RWPE1 (cell line): ENCODE data around the gene CDR2.
A peak's percentile ranks its signal among the peaks of the same experiment; 100 is the strongest.

ENCODE experiments used
- CTCF ChIA-PET: fragments of 350-600 bp; sonication (Branson Sonifier 250); formaldehyde crosslinking; extraction: SDS; loops from one replicate; lab custom pipeline; 2021; lab: Yijun Ruan, JAX
- POLR2A ChIA-PET: fragments of 400-600 bp; formaldehyde crosslinking; extraction: SDS; loops from one replicate; lab custom pipeline; 2020; ENCODE audit warnings: antibody characterized with exemption; ENCODE audit not compliant: low non-redundant PET; lab: Yijun Ruan, JAX
- DNase-seq: peaks from one replicate; pipeline ENCODE4 v3.0.0; 2012; ENCODE audit warnings: low spot score
- H3K27ac ChIP-seq: fragments of 450-650 bp; 2 replicates; pipeline ENCODE4 v1.5.1; 2017
- CTCF ChIP-seq: fragments of 450-650 bp; conservative IDR thresholded peaks from 2 replicates; pipeline ENCODE4 v1.5.1; 2017; ENCODE audit warnings: low read depth, mild to moderate bottlenecking

The CDR2 gene

GRCh38 chr16:22314661-22315626, 59.5 kb downstream of the CDR2 start:
- ChIA-PET CTCF (interaction anchor here (1.5 kb wide), 1 partner anchor 14 kb away, joined by 4 read pairs; no protein-coding TSS in a partner anchor), POLR2A (no interaction called here)
- peak overlapping the region; percentile 88 for H3K27ac ChIP-seq
- no peak for TF ChIP-seq CTCF
- peak; percentile 74 for DNase-seq

GRCh38 chr16:22313876-22314470, 60.4 kb downstream of the CDR2 start:
- POLR2A ChIA-PET = no interaction called here
- no peak for TF ChIP-seq CTCF
- H3K27ac ChIP-seq = peak overlapping the region; percentile 88
- CTCF ChIA-PET = interaction anchor here (1.5 kb wide), 1 partner anchor 13 kb away, joined by 4 read pairs; no protein-coding TSS in a partner anchor
- no peak for DNase-seq

GRCh38 chr16:22312897-22313781, 61.3 kb downstream of the CDR2 start:
- peak overlapping the region; percentile 88 for H3K27ac ChIP-seq
- no peak for TF ChIP-seq CTCF
- DNase-seq = no peak
- CTCF ChIA-PET = interaction anchor here (1.5 kb wide), 1 partner anchor 13 kb away, joined by 4 read pairs; no protein-coding TSS in a partner anchor
- POLR2A ChIA-PET = no interaction called here

GRCh38 chr16:22311520-22311919, 62.9 kb downstream of the CDR2 start:
- CTCF ChIA-PET = interaction anchor here (0.9 to 2.2 kb wide), 2 partner anchors 10 to 11 kb away, joined by 5 read pairs; no protein-coding TSS in a partner anchor
- H3K27ac ChIP-seq = no peak overlapping the region
- POLR2A ChIA-PET = no interaction called here

GRCh38 chr16:22308824-22309520, 65.4 kb downstream of the CDR2 start:
- POLR2A ChIA-PET = no interaction called here
- CTCF ChIA-PET = interaction anchor here (0.5 to 1.4 kb wide), 3 partner anchors 10 to 315 kb away, joined by 3 to 4 read pairs (median 4); no protein-coding TSS in a partner anchor
- no peak overlapping the region for H3K27ac ChIP-seq
- no peak for DNase-seq
- TF ChIP-seq CTCF = no peak

More at GRCh38 chr16:22311520-22311919, 62.9 kb downstream of the CDR2 start:
- no peak for DNase-seq
- TF ChIP-seq CTCF = no peak
